HPDE6-E6E7 (cell line): ENCODE measurements around the gene SENP8.
A peak's percentile ranks its signal among the peaks of the same experiment; 100 is the strongest.
"Not testable (repeated sequence)": the region's sequence is repeated elsewhere in the genome, so short reads cannot be mapped to it uniquely, and the experiment has no call there.

Experiments used
- DNase-seq: peaks from one replicate; pipeline ENCODE4 v3.0.0; 2011; ENCODE audit warnings: missing footprints; ENCODE audit errors: extremely low spot score

The SENP8 gene

GRCh38 chr15:72155635-72156616, 37.7 kb downstream of the SENP8 start:
- DNase-seq = peak; percentile 69

- no peak for DNase-seq
Observed at GRCh38 chr15:72156928-72157327, 38.7 kb downstream of the SENP8 start.

- no peak for DNase-seq
Observed at GRCh38 chr15:72160696-72161245, 42.6 kb downstream of the SENP8 start.

GRCh38 chr15:72161361-72162132, 43.3 kb downstream of the SENP8 start:
- DNase-seq = no peak

GRCh38 chr15:72162569-72162968, 44.4 kb downstream of the SENP8 start:
- no peak for DNase-seq

- no peak for DNase-seq
Observed at GRCh38 chr15:72163719-72164118, 45.5 kb downstream of the SENP8 start.

GRCh38 chr15:72166716-72167417, 48.7 kb downstream of the SENP8 start:
- no peak for DNase-seq

- DNase-seq = no peak
Observed at GRCh38 chr15:72167445-72167844, 49.2 kb downstream of the SENP8 start.

GRCh38 chr15:72168131-72168807, 50.1 kb downstream of the SENP8 start:
- peak; percentile 70 for DNase-seq

- no peak for DNase-seq
Observed at GRCh38 chr15:72168808-72169190, 50.6 kb downstream of the SENP8 start.

GRCh38 chr15:72169236-72169920, 51.2 kb downstream of the SENP8 start:
- no peak for DNase-seq

GRCh38 chr15:72169921-72170611, 51.9 kb downstream of the SENP8 start:
- no peak for DNase-seq

- no peak for DNase-seq
Observed at GRCh38 chr15:72170691-72171090, 52.5 kb downstream of the SENP8 start.

- not testable (repeated sequence) for DNase-seq
Observed at GRCh38 chr15:72171978-72172377, 53.8 kb downstream of the SENP8 start.

GRCh38 chr15:72172796-72173195, 54.6 kb downstream of the SENP8 start:
- DNase-seq = no peak

GRCh38 chr15:72173401-72173800, 55.2 kb downstream of the SENP8 start:
- no peak for DNase-seq

- no peak for DNase-seq
Observed at GRCh38 chr15:72173864-72174550, 55.8 kb downstream of the SENP8 start.

GRCh38 chr15:72174551-72175165, 56.5 kb downstream of the SENP8 start:
- no peak for DNase-seq
